ENCODE results near the gene EN2.

The EN2 gene

GRCh38 chr7:155451840-155452239, 6.1 kb upstream of the EN2 start:
- no peak for DNase-seq

GRCh38 chr7:155452505-155453295, 5.2 kb upstream of the EN2 start:
- DNase-seq, result no peak

- no peak for DNase-seq
Observed at GRCh38 chr7:155453296-155454182, 4.4 kb upstream of the EN2 start.

GRCh38 chr7:155454183-155455112, 3.5 kb upstream of the EN2 start:
- no peak for DNase-seq

- no peak for DNase-seq
Observed at GRCh38 chr7:155455132-155455693, 2.7 kb upstream of the EN2 start.

DNA sequence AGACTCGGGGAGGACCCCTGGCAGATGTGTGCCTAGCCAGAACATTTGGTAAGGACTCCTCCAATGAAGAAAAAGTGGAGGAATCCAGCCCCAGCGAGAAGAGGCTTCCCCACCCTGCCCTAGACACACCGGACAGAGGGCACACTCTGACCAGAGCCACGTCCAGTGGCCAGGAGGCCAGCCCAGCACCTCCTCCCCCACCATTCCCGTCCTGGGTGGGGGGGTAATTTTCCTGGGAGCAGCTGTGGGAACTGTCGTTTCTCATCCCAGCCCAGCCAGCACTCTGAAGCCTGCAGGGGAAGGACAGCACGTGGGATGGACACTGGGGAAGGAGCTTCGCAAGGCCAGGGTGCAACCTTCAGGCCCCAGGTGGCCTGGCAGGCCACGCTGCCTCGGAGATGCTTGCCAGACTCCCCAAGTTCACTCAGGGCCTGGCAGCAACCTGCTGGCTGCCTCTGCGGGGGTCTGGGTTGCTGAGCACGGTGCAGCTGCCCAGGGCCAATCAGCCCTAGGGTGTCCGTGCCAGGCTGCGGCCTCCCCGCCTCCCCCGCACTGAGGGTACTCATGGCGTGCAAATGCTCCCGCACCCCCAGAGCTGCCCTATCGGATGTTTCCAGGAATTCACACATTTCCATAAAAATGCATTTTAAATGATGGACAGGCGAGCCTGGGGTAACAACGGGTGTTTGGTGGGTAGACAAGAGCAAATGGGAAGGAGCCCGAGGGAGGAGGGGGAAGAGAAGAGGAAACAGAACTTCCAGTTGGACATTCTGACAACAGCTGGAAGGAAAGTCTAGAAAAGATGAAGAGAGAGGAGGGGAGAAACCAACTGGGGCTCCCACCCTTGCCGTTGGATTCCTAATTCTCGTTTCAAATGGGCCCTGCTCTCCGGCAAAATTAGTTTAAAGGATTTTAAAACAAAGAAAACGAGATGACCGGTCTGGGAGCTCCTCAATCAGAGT, 1.9 kb upstream of the EN2 start:
- DNase-seq, result no peak

DNA sequence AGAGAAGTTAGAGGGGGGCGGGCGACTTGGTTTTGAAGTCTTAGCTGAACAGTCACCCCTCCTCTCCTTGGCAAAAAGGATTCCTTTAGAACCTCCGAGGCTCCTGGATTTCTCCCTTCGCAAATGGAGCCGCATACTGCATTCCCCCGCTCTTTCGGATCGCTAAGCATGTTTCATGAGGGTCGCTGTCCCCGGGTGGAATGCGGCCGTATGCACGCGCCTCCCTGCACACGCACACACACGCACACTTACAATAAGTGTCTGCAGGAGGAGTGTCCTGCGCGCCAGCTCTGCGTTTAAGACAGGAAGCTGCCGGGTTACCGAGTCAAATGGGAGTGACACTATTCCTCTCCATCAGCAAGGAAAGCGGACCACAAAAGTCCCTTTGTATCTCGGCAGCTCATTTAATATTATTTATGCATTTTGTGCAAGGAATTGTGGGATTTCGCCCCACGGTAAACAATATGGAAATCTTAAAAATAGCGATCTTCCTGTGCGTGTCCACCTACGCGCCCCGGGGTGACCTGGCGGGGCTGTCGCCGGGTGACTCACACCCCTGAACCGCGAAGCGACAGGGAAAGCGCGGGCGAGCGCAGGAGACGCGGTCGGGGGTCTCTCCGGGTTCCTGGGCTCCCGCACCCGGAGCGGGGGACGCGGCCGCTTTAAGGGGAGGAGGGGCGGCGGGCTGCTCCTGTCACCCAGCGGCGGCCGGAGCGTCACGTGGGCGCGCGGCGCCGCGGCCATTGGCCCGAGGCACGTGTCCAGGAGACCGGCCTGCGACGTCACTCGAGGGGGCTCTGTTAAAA, 988 bp upstream of the EN2 start:
- DNase-seq, result peak; percentile 18

- DNase-seq, result no peak
Observed at GRCh38 chr7:155457544-155458110, 302 bp upstream of the EN2 start.

DNA sequence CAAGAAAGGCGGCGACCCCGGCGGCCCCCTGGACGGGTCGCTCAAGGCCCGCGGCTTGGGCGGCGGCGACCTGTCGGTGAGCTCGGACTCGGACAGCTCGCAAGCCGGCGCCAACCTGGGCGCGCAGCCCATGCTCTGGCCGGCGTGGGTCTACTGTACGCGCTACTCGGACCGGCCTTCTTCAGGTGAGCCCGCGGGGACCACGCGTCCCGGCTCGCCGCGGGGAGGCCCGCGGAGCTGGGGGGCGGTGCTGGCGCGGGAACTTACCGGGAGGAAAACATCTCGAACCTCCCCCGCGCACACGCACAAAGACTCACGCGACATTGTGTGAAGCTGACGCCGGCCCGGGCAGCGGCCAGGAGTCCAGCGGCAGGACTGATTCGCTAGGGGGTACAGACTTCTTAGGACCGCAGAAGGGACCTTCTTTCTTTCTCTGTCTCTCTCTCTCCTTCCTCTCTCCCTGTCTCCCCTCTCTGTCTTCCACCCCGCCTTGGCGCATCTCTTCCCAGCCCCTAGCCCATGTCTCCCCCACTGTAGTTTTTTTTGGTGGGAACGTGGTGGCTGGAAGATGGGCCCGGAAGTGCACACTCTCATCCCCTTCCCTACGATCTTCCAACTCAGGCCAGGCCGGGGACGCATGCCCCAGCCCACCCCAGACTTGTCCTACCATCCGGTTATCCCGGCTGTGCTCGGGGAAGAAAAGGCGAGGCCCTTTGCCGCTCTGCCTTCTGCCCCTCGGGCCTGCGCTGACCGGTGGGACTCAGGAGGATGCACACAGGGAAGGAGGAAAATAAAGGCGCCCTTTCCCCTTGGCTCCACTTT, 1.2 kb downstream of the EN2 start:
- no peak for DNase-seq

GRCh38 chr7:155459700-155460461, 2.0 kb downstream of the EN2 start:
- no peak for DNase-seq

DNA sequence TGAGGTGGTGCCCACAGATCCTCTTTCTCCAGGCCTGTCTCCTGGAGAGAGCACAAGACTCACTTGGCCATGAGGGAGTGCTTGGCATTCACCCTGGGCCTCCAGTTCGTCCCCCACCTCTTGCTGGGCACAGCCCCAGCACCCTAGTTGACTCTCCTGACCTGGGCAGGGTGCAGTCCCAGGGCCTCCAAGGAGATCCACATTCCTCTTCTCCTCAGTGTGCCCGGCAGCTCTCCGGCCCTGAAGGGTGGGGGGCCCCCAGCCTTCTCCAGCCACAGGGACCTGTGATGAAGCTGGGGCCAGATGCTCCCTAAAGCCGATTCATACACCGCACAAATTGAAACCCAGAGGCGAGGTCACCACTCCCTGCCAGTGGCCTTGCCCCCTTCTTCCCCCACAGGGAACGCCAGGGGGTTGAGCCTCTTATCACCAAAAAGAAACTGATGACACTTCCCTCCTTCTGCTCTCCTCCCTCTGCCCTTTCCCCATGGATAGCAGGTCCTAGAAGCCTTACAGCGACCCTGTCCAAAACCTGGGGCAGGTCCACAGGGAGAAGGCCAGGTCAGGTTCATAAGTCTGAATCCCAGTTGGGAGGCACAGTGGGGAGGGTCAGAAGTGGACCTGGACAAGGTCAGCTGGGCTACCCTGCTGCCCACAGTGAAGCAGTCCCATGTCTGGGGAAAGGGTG, 3.1 kb downstream of the EN2 start:
- DNase-seq, result no peak

DNA sequence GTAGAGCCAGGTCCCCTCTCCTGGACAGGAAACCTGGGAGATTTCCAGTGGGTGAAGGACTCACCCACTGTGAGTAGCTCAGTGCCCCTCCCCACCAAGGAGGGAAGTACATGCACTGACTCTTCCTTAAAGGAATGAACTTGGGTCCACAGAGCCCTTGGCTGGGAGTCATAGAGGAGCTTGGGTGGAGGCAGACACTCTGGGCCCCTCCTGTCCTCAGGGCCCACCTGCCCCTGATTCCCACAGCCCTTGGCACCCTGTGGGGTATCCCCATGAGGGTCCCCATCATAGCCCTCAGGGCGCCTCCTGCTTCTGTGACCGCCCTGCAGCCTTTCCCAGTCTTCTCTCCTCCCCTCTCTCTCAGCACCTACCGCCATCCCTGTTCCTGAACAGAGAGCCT, 3.7 kb downstream of the EN2 start:
- no peak for DNase-seq

GRCh38 chr7:155462163-155462735, 4.3 kb downstream of the EN2 start:
- no peak for DNase-seq

DNA sequence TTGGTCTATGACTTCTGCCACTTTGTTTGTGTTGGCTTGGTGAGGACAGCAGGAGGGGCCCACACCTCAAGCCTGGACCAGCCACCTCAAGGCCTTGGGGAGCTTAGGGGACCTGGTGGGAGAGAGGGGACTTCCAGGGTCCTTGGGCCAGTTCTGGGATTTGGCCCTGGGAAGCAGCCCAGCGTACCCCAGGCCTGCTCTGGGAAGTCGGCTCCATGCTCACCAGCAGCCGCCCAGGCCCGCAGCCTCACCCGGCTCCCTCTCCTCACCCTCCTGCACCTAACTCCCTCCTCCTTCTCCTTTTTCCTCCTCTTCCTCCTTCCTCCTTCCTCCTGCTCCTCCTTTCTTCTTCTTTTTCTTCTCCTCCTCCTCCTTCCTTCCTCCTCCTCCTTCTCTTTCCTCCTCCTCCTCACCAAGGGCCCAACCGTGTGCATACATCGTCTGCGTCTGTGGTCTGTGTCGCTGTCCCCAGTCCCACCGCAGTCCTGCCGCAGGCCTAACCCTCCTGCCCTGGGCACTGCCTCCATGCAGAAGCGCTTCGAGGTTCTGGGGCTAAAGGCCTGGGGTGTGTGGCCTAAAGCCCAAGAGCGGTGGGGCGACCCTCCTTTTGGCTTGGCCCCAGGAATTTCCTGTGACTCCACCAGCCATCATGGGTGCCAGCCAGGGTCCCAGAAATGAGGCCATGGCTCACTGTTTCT, 5.3 kb downstream of the EN2 start:
- no peak for DNase-seq

DNA sequence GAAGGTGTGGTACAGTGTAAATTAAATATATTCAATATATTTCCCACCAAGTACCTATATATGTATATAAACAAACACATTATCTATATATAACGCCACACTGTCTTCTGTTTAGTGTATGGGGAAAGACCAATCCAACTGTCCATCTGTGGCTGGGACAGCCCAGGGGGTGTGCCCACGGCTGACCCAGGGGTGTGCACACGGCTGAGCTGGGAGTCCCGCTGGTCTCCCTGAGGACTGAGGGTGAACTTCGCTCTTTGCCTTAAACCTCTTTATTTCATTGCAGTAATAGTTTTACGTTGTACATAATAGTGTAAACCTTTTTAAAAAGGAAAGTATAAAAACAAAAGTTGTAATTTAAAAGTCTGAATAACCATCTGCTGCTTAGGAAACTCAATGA, 6.3 kb downstream of the EN2 start:
- no peak for DNase-seq

DNA sequence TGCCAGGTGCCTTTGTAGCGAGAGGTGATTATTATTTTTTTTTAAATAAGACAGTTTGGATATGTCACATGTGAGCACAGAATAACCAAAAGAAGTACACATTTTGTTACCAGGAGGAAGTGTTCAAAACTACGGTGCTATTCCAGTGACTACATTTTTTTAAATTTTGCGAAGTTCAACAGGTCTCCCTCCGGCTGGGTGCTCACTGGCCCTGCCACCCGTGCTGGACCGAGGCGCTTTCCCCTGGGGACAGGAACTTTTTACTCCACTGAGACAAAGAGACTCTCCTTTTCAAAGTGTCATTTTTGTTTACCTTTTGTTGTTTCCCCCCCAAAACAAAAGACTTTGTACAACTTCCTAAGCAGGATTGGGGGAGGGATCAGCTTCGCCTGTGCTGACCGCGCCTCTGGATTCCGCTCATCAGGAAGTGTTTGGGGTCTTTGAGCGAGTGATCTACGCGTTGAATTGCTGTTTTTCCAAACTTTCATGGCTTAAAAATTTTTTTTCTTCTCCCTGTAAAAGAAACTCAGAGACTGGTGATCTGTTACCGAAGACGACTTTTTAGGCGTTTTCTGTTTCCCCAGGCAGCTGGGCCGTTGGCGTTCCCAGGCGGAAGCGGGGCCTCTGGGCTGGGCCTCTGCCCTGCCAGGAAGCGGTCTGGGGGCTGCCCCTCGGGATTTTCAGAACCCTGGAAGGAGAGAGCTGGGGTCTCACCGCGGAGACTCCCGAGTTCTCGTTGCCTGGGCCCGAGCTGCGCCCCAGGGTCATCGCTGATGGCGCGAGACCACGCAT, 7.2 kb downstream of the EN2 start:
- DNase-seq, result no peak
